Measurements from ENCODE around the gene CDAN1.

GRCh38 chr15:42707068-42707467, 29.9 kb downstream of the CDAN1 start:
- no peak for TF ChIP-seq ATF3 (IDR thresholded peaks at IDR 0.05; ENCODE audit: borderline replicate concordance, extremely low read depth, low read depth, low read length)
- TF ChIP-seq ZBTB11 (CRISPR knock-in tag; IDR thresholded peaks at IDR 0.05) = no peak
- TF ChIP-seq EZH2 (IDR thresholded peaks at IDR 0.05; ENCODE audit: borderline replicate concordance, control insufficient read depth, low read depth, low read length) = no peak
- TF ChIP-seq RAD51 (IDR thresholded peaks at IDR 0.05) = no peak
- TF ChIP-seq MAX (IDR thresholded peaks at IDR 0.05; ENCODE audit: low read depth, low read length) = no peak
- TF ChIP-seq CTCF (IDR thresholded peaks at IDR 0.05 in 2 of 3, conservative IDR thresholded peaks at IDR 0.05 in 1 of 3; ENCODE audit: control insufficient read depth in 2 of 3, extremely low read depth in 1 of 3, insufficient read depth in 1 of 3, low read depth in 3 of 3, low read length in 3 of 3) = no peak
- no peak for TF ChIP-seq SUZ12 (IDR thresholded peaks at IDR 0.05; ENCODE audit: unreplicated experiment)
- TF ChIP-seq SP1 (IDR thresholded peaks at IDR 0.05; ENCODE audit: low read depth, low read length) = no peak

Data from GM12878 (cell line).